HFFc6 (cell line): ENCODE data around the gene ORM1. TPM values are rescaled to one million over a fixed set of nuclear protein-coding genes. Genes with fewer than 3 reads are reported as not detected.

Experiments
- DNase-seq: peaks from one replicate; pipeline ENCODE4 v3.0.0-alpha.2; 2018
- H3K27ac Mint-ChIP-seq: 2 replicates; pipeline ENCODE4 v1.8.0; 2020; ENCODE audit warnings: mild to moderate bottlenecking, mixed read lengths
- H3K27me3 Mint-ChIP-seq: 2 replicates; pipeline ENCODE4 v1.8.0; 2021; ENCODE audit warnings: mild to moderate bottlenecking, moderate library complexity, mixed read lengths; ENCODE audit not compliant: insufficient read depth
- H3K36me3 Mint-ChIP-seq: 2 replicates; pipeline ENCODE4 v1.8.0; 2021; ENCODE audit warnings: low read depth, mixed read lengths
- H3K4me1 Mint-ChIP-seq: 2 replicates; pipeline ENCODE4 v1.8.0; 2020; ENCODE audit warnings: low read depth, mixed read lengths
- H3K4me3 Mint-ChIP-seq: 2 replicates; pipeline ENCODE4 v1.8.0; 2020; ENCODE audit warnings: mild to moderate bottlenecking, moderate library complexity, mixed read lengths
- H3K9me3 Mint-ChIP-seq: 2 replicates; pipeline ENCODE4 v1.8.0; 2020; ENCODE audit warnings: mild to moderate bottlenecking, mixed read lengths
- CTCF ChIP-seq: fragments of 200-600 bp; sonication (generic); IDR thresholded peaks from 2 replicates; pipeline ENCODE4 v1.5.0; 2021; ENCODE audit warnings: antibody characterized with exemption, mild to moderate bottlenecking
- total RNA-seq, 6 experiments: library from RNA; stranded (reverse); fragmentation: NEBNext Ultra II Directional; extraction: Animal tissue kit (Norgen Biotek cat#: 25700); gene quantifications; 2 replicates in 1 of 6; 3 replicates in 5 of 6; pipeline ENCODE4 v1.2.3, GENCODE V29; 2021

The ORM1 gene
- total RNA-seq, 6 experiments from 2014 or later, result not detected

GRCh38 chr9:114361542-114361941 lies 38.6 kb downstream of the ORM1 start:
- no peak overlapping the region for H3K27ac Mint-ChIP-seq
- no peaks in the 10 kb centered on the region for H3K9me3 Mint-ChIP-seq
- no peak for DNase-seq
- peaks cover 3% of the 10 kb centered on the region for H3K27me3 Mint-ChIP-seq
- peaks cover 37% of the 10 kb centered on the region for H3K4me1 Mint-ChIP-seq
- peaks cover 47% of the 10 kb centered on the region for H3K36me3 Mint-ChIP-seq
- TF ChIP-seq CTCF, result no peak
- H3K4me3 Mint-ChIP-seq, result no peak overlapping the region

GRCh38 chr9:114362394-114362793 lies 39.5 kb downstream of the ORM1 start:
- Mint-ChIP-seq H3K4me1 (peaks cover 45% of the 10 kb centered on the region), H3K27me3 (peaks cover 3% of the 10 kb centered on the region), H3K36me3 (peaks cover 46% of the 10 kb centered on the region), H3K9me3 (no peaks in the 10 kb centered on the region), H3K27ac (no peak overlapping the region), H3K4me3 (no peak overlapping the region)
- no peak for TF ChIP-seq CTCF
- no peak for DNase-seq

- peaks cover 40% of the 10 kb centered on the region for H3K36me3 Mint-ChIP-seq
- peak overlapping the region; percentile 75; the same call in 1 of the 2 replicates for H3K4me3 Mint-ChIP-seq
- peak overlapping the region; percentile 91 for H3K27ac Mint-ChIP-seq
- peaks cover 3% of the 10 kb centered on the region for H3K27me3 Mint-ChIP-seq
- no peak for DNase-seq
- peaks cover 45% of the 10 kb centered on the region for H3K4me1 Mint-ChIP-seq
- TF ChIP-seq CTCF, result no peak
- H3K9me3 Mint-ChIP-seq, result no peaks in the 10 kb centered on the region
These were observed 40.5 kb downstream of the ORM1 start for GRCh38 chr9:114363424-114363823.

GRCh38 chr9:114364134-114365041 lies 41.5 kb downstream of the ORM1 start:
- Mint-ChIP-seq H3K9me3 (no peaks in the 10 kb centered on the region), H3K27me3 (peaks cover 3% of the 10 kb centered on the region), H3K27ac (peak overlapping the region; percentile 91), H3K4me3 (peak overlapping the region; percentile 75), H3K36me3 (peaks cover 36% of the 10 kb centered on the region), H3K4me1 (peaks cover 45% of the 10 kb centered on the region)
- peak; percentile 94 for DNase-seq
- TF ChIP-seq CTCF, result no peak

GRCh38 chr9:114365194-114365593 lies 42.3 kb downstream of the ORM1 start:
- DNase-seq, result no peak
- Mint-ChIP-seq H3K4me3 (no peak overlapping the region), H3K36me3 (peaks cover 28% of the 10 kb centered on the region), H3K4me1 (peaks cover 45% of the 10 kb centered on the region), H3K27ac (no peak overlapping the region), H3K9me3 (no peaks in the 10 kb centered on the region), H3K27me3 (no peaks in the 10 kb centered on the region; the same call in none of the 2 replicates)
- TF ChIP-seq CTCF, result no peak
